ENCODE data around the gene CCDC183.
"Not testable (repeated sequence)": the region's sequence is repeated elsewhere in the genome, so short reads cannot be mapped to it uniquely, and the experiment has no call there.

The CCDC183 gene

GRCh38 chr9:136828474-136829140, 32.5 kb downstream of the CCDC183 start:
- H3K4me3 ChIP-seq (ENCODE audit: low read depth, low read length), result no peak overlapping the region
- no peaks in the 10 kb centered on the region for H3K4me1 ChIP-seq (ENCODE audit: control insufficient read depth, insufficient read depth, low read length, unreplicated experiment)
- no peak overlapping the region for H3K27ac ChIP-seq (ENCODE audit: low read depth, low read length)
- H3K27me3 ChIP-seq (ENCODE audit: insufficient read depth, low read length), result no peaks in the 10 kb centered on the region
- no peaks in the 10 kb centered on the region for H3K79me2 ChIP-seq (ENCODE audit: control insufficient read depth, insufficient read depth, low read length, unreplicated experiment)
- H3K36me3 ChIP-seq (ENCODE audit: insufficient read depth, low read length), result peaks cover 5% of the 10 kb centered on the region; the same call in 1 of the 2 replicates
- H2AFZ ChIP-seq (ENCODE audit: low read length, unreplicated experiment), result no peak overlapping the region

- Histone ChIP-seq H3K4me3 (ENCODE audit: low read depth, low read length) (no peak overlapping the region), H3K36me3 (ENCODE audit: insufficient read depth, low read length) (peaks cover 5% of the 10 kb centered on the region; the same call in 1 of the 2 replicates), H3K4me1 (ENCODE audit: control insufficient read depth, insufficient read depth, low read length, unreplicated experiment) (no peaks in the 10 kb centered on the region)
Measured at GRCh38 chr9:136829412-136829811, 33.3 kb downstream of the CCDC183 start.

GRCh38 chr9:136829981-136830885, 34.1 kb downstream of the CCDC183 start:
- no peaks in the 10 kb centered on the region for H3K79me2 ChIP-seq (ENCODE audit: control insufficient read depth, insufficient read depth, low read length, unreplicated experiment)
- no peaks in the 10 kb centered on the region for H3K27me3 ChIP-seq (ENCODE audit: insufficient read depth, low read length)
- H3K4me1 ChIP-seq (ENCODE audit: control insufficient read depth, insufficient read depth, low read length, unreplicated experiment), result no peaks in the 10 kb centered on the region
- H3K36me3 ChIP-seq (ENCODE audit: insufficient read depth, low read length), result peaks cover 5% of the 10 kb centered on the region; the same call in 1 of the 2 replicates
- no peak overlapping the region for H2AFZ ChIP-seq (ENCODE audit: low read length, unreplicated experiment)
- H3K27ac ChIP-seq (ENCODE audit: low read depth, low read length), result no peak overlapping the region
- no peak overlapping the region for H3K4me3 ChIP-seq (ENCODE audit: low read depth, low read length)

More at GRCh38 chr9:136829412-136829811, 33.3 kb downstream of the CCDC183 start:
- Histone ChIP-seq H3K79me2 (ENCODE audit: control insufficient read depth, insufficient read depth, low read length, unreplicated experiment) (no peaks in the 10 kb centered on the region), H3K27ac (ENCODE audit: low read depth, low read length) (no peak overlapping the region), H3K27me3 (ENCODE audit: insufficient read depth, low read length) (no peaks in the 10 kb centered on the region), H2AFZ (ENCODE audit: low read length, unreplicated experiment) (no peak overlapping the region)

GRCh38 chr9:136831002-136831719, 35.0 kb downstream of the CCDC183 start:
- no peaks in the 10 kb centered on the region for H3K79me2 ChIP-seq (ENCODE audit: control insufficient read depth, insufficient read depth, low read length, unreplicated experiment)
- H3K27ac ChIP-seq (ENCODE audit: low read depth, low read length), result no peak overlapping the region
- H3K4me1 ChIP-seq (ENCODE audit: control insufficient read depth, insufficient read depth, low read length, unreplicated experiment), result no peaks in the 10 kb centered on the region
- no peak overlapping the region for H2AFZ ChIP-seq (ENCODE audit: low read length, unreplicated experiment)
- H3K36me3 ChIP-seq (ENCODE audit: insufficient read depth, low read length), result peaks cover 5% of the 10 kb centered on the region; the same call in 1 of the 2 replicates
- H3K27me3 ChIP-seq (ENCODE audit: insufficient read depth, low read length), result no peaks in the 10 kb centered on the region
- H3K4me3 ChIP-seq (ENCODE audit: low read depth, low read length), result no peak overlapping the region

GRCh38 chr9:136831720-136832104, 35.6 kb downstream of the CCDC183 start:
- no peak overlapping the region for H2AFZ ChIP-seq (ENCODE audit: low read length, unreplicated experiment)
- H3K27ac ChIP-seq (ENCODE audit: low read depth, low read length), result no peak overlapping the region
- H3K79me2 ChIP-seq (ENCODE audit: control insufficient read depth, insufficient read depth, low read length, unreplicated experiment), result no peaks in the 10 kb centered on the region
- H3K4me1 ChIP-seq (ENCODE audit: control insufficient read depth, insufficient read depth, low read length, unreplicated experiment), result no peaks in the 10 kb centered on the region
- H3K27me3 ChIP-seq (ENCODE audit: insufficient read depth, low read length), result no peaks in the 10 kb centered on the region
- H3K36me3 ChIP-seq (ENCODE audit: insufficient read depth, low read length), result peaks cover 5% of the 10 kb centered on the region; the same call in 1 of the 2 replicates
- H3K4me3 ChIP-seq (ENCODE audit: low read depth, low read length), result no peak overlapping the region

- Histone ChIP-seq H3K27me3 (ENCODE audit: insufficient read depth, low read length) (no peaks in the 10 kb centered on the region), H2AFZ (ENCODE audit: low read length, unreplicated experiment) (no peak overlapping the region), H3K36me3 (ENCODE audit: insufficient read depth, low read length) (peaks cover 5% of the 10 kb centered on the region; the same call in 1 of the 2 replicates)
Measured at GRCh38 chr9:136832581-136832980, 36.4 kb downstream of the CCDC183 start.

GRCh38 chr9:136833381-136834048, 37.4 kb downstream of the CCDC183 start:
- H2AFZ ChIP-seq (ENCODE audit: low read length, unreplicated experiment); H3K36me3 ChIP-seq (ENCODE audit: insufficient read depth, low read length); H3K79me2 ChIP-seq (ENCODE audit: control insufficient read depth, insufficient read depth, low read length, unreplicated experiment); H3K27ac ChIP-seq (ENCODE audit: low read depth, low read length); H3K4me1 ChIP-seq (ENCODE audit: control insufficient read depth, insufficient read depth, low read length, unreplicated experiment); H3K4me3 ChIP-seq (ENCODE audit: low read depth, low read length); H3K27me3 ChIP-seq (ENCODE audit: insufficient read depth, low read length): not testable (repeated sequence)

More at GRCh38 chr9:136832581-136832980, 36.4 kb downstream of the CCDC183 start:
- Histone ChIP-seq H3K27ac (ENCODE audit: low read depth, low read length) (no peak overlapping the region), H3K4me3 (ENCODE audit: low read depth, low read length) (no peak overlapping the region), H3K4me1 (ENCODE audit: control insufficient read depth, insufficient read depth, low read length, unreplicated experiment) (no peaks in the 10 kb centered on the region), H3K79me2 (ENCODE audit: control insufficient read depth, insufficient read depth, low read length, unreplicated experiment) (no peaks in the 10 kb centered on the region)

GRCh38 chr9:136835162-136835931, 39.2 kb downstream of the CCDC183 start:
- Histone ChIP-seq H3K4me1 (ENCODE audit: control insufficient read depth, insufficient read depth, low read length, unreplicated experiment) (no peaks in the 10 kb centered on the region), H3K79me2 (ENCODE audit: control insufficient read depth, insufficient read depth, low read length, unreplicated experiment) (no peaks in the 10 kb centered on the region), H3K27me3 (ENCODE audit: insufficient read depth, low read length) (no peaks in the 10 kb centered on the region), H3K4me3 (ENCODE audit: low read depth, low read length) (no peak overlapping the region), H3K36me3 (ENCODE audit: insufficient read depth, low read length) (peaks cover 5% of the 10 kb centered on the region; the same call in 1 of the 2 replicates), H2AFZ (ENCODE audit: low read length, unreplicated experiment) (no peak overlapping the region), H3K27ac (ENCODE audit: low read depth, low read length) (no peak overlapping the region)

- Histone ChIP-seq H3K27ac (ENCODE audit: low read depth, low read length) (no peak overlapping the region), H3K79me2 (ENCODE audit: control insufficient read depth, insufficient read depth, low read length, unreplicated experiment) (no peaks in the 10 kb centered on the region), H3K4me1 (ENCODE audit: control insufficient read depth, insufficient read depth, low read length, unreplicated experiment) (peaks cover 6% of the 10 kb centered on the region), H3K4me3 (ENCODE audit: low read depth, low read length) (no peak overlapping the region), H3K27me3 (ENCODE audit: insufficient read depth, low read length) (no peaks in the 10 kb centered on the region), H3K36me3 (ENCODE audit: insufficient read depth, low read length) (peaks cover 5% of the 10 kb centered on the region; the same call in 1 of the 2 replicates), H2AFZ (ENCODE audit: low read length, unreplicated experiment) (no peak overlapping the region)
Measured at GRCh38 chr9:136835932-136836904, 40.1 kb downstream of the CCDC183 start.
